Measurements from ENCODE around the gene FLOT1. TPM values are rescaled to one million over a fixed set of nuclear protein-coding genes. Genes with fewer than 3 reads are reported as not detected.

FLOT1 gene
- total and polyA plus RNA-seq, 9 of the 15 experiments (the other 6 are each of a cell fraction or from before 2014, with no cell fraction given), result 11.7 to 149 (median 118) TPM

GRCh38 chr6:30722280-30723112 lies 20.0 kb downstream of the FLOT1 start (continued):
- TF ChIP-seq ZNF318 (IDR thresholded peaks at IDR 0.05; ENCODE audit: borderline replicate concordance in 1 of 2, low read depth in 1 of 2) (no peak), HIVEP1 (CRISPR knock-in tag; IDR thresholded peaks at IDR 0.05) (no peak), ZFP1 (CRISPR knock-in tag; IDR thresholded peaks at IDR 0.05) (no peak), RNF2 (IDR thresholded peaks at IDR 0.05) (no peak), NFRKB (IDR thresholded peaks at IDR 0.05; ENCODE audit: low read depth) (no peak), DMBX1 (CRISPR knock-in tag; IDR thresholded peaks at IDR 0.05; ENCODE audit: borderline replicate concordance) (no peak), SRSF7 (optimal IDR thresholded peaks at IDR 0.05; ENCODE audit: low read depth, low read length) (no peak), MECOM (CRISPR knock-in tag; IDR thresholded peaks at IDR 0.05) (no peak), ZSCAN29 (IDR thresholded peaks at IDR 0.05) (no peak), DACH1 (IDR thresholded peaks at IDR 0.05; ENCODE audit: partially characterized antibody) (no peak), MAFG (tag; conservative IDR thresholded peaks at IDR 0.05) (no peak), ZNF551 (CRISPR knock-in tag; IDR thresholded peaks at IDR 0.05) (no peak), ZNF696 (CRISPR knock-in tag; conservative IDR thresholded peaks at IDR 0.05) (no peak), FOSL1 (tag; conservative IDR thresholded peaks at IDR 0.05) (peak; percentile 11; the same call in 1 of the 2 replicates), YBX1 (IDR thresholded peaks at IDR 0.05) (no peak), DPF2 (IDR thresholded peaks at IDR 0.05) (peak; percentile 25; the same call in 1 of the 2 replicates), RBM39 (optimal IDR thresholded peaks at IDR 0.05; ENCODE audit: low read depth, low read length) (no peak)
- TF ChIP-seq, protein P1, sequence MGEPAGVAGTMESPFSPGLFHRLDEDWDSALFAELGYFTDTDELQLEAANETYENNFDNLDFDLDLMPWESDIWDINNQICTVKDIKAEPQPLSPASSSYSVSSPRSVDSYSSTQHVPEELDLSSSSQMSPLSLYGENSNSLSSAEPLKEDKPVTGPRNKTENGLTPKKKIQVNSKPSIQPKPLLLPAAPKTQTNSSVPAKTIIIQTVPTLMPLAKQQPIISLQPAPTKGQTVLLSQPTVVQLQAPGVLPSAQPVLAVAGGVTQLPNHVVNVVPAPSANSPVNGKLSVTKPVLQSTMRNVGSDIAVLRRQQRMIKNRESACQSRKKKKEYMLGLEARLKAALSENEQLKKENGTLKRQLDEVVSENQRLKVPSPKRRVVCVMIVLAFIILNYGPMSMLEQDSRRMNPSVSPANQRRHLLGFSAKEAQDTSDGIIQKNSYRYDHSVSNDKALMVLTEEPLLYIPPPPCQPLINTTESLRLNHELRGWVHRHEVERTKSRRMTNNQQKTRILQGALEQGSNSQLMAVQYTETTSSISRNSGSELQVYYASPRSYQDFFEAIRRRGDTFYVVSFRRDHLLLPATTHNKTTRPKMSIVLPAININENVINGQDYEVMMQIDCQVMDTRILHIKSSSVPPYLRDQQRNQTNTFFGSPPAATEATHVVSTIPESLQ (CRISPR knock-in tag; IDR thresholded peaks at IDR 0.05), result no peak
- TF ChIP-seq, protein P2, sequence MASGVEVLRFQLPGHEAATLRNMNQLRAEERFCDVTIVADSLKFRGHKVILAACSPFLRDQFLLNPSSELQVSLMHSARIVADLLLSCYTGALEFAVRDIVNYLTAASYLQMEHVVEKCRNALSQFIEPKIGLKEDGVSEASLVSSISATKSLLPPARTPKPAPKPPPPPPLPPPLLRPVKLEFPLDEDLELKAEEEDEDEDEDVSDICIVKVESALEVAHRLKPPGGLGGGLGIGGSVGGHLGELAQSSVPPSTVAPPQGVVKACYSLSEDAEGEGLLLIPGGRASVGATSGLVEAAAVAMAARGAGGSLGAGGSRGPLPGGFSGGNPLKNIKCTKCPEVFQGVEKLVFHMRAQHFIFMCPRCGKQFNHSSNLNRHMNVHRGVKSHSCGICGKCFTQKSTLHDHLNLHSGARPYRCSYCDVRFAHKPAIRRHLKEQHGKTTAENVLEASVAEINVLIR (CRISPR knock-in tag; IDR thresholded peaks at IDR 0.05), result no peak
